ENCODE measurements around the gene DRG1.
"Not testable (repeated sequence)": the region's sequence is repeated elsewhere in the genome, so short reads cannot be mapped to it uniquely, and the experiment has no call there.

Gene DRG1, protein sequence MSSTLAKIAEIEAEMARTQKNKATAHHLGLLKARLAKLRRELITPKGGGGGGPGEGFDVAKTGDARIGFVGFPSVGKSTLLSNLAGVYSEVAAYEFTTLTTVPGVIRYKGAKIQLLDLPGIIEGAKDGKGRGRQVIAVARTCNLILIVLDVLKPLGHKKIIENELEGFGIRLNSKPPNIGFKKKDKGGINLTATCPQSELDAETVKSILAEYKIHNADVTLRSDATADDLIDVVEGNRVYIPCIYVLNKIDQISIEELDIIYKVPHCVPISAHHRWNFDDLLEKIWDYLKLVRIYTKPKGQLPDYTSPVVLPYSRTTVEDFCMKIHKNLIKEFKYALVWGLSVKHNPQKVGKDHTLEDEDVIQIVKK

DNA sequence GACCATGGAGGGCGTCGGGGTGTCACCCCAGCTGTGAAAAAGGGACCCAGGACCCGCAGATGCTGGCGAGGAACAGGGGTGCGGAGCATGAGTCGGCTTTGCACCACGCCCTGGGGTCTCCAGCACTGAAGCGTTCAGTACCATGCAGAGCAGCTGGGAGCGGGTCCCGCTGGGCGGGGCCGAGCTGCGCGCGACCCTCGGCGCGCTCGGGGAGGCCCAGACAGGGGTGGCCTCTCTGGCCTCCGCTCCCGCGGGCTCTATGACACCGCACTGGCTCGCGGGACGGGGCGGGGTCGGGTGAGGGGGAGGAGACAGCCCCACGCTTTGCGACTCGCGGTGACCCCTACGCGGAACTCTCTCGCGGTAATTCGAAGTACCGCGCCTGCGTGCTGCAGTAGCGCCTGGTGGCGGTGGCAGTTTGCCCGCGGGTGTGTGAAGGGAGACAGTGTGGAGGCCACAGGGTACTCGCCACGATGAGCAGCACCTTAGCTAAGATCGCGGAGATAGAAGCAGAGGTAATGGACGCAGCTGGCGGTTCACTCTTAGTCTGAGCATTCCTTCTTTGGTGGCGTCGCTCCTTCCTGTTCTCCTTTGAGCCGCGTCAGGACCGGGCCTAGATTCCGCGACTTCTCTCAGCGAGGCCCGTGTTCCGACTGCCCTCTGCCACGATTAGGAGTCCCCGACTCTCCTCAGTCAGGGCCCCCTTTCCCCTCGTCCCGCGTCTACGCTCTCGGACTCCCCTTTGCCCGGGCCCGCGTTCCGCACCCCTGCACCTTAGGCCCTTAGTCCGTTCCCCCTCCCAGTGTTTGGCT is at the start of gene DRG1:
TSS of gene DRG1 (plus strand) at position 394 of the 812 bp plus-strand sequence. CDS start at position 474, 80 bp downstream.
- peak; percentile 91 to 94 for DNase-seq (ENCODE audit: low read depth in 2 of 2)

DNA sequence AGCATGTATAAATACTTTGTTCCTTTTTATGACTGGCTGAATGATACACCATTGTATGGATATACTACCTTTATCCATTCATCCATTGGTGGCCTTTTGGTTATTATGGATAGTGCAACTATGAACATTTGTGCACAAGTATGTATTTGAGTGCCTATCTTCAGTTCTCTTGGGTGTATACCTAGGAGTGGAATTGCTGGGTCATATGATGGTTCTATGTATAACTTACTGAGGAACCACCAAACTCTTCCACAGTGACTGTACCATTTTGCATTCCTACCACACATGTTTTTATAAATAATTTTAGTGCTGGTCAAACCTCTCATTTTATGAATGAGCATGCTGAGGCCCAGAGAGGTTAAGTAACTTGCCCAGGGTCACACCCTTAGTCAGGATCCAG is 49.4 kb upstream of the DRG1 start:
- no peak for DNase-seq (ENCODE audit: low read depth in 2 of 2)

DNA sequence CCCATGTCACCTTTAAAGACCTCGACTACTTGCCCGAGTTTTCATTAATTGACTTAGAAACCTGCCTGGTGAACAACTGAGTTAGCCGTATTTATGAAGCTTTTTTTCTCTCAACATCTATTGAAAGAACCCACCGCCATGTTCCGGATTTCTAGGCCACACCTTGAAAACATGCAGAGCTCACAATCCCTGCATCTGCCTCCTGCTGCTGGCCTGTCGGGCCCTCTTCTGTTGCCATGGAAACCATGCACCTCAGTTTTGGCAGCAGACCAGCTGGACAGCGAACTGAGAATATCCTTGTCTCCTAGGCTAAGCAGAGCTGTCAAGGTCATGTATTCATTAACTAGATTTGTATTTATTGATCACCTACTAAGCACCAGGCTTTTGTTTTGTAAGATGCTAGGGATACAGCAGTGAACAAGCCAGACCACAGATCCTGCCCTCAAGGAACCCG is 49.0 kb upstream of the DRG1 start:
- DNase-seq (ENCODE audit: low read depth in 2 of 2), result no peak

DNA sequence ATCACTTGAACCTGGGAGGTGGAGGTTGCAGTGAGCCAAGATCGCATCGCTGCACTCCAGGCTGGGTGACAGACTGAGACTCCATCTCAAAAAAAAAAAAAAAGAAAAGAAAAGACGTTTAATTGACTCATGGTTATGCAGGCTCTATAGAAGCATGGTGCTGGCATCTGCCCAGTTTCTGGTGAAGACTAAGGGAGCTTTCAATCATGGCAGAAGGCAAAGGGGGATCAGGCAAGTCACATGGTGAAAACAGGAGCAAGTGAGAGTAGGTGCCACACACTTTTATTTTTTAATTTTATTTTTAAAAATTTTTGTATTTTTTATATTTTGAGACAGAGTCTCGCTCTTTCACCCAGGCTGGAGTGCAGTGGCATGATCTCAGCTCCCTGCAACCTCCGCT is 44.9 kb upstream of the DRG1 start:
- no peak for DNase-seq (ENCODE audit: low read depth in 2 of 2)

DNA sequence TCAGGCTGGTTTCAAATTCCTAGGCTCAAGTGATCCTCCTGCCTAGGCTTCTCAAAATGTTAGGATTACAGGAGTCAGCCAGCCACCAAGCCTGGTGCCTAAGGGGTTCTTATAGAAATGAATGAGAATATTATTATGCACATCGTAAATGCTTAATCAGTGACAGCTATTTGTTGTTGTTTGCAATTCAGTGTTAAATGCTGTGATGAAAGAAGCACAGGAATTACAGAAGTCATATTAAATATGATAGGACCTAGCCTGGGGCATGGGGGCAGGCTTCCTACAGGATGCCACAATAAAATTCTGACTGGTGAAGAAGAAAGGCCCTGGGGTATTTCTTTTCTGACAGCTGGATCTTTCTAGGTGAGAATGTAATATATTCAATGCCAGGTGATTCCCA is 39.4 kb upstream of the DRG1 start:
- DNase-seq (ENCODE audit: low read depth in 2 of 2), result no peak

DNA sequence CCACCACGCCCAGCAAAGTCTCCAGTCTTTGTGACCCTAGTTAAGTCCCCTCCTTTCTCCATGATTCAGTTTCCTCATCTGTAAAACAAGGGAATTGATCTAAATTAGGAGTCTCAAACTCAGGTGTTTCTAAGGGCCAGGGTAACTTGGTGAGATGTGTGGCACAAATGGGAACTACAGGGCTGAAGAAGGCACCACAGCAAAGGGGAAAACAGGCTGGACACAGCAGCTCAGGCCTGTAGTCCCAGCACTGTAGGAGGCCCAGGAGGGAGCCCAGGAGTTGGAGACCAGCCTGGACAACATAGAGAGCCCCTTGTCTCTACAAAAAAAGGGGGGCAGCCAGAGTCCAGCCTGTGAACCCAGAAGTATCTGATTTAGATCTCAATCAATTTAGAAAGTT is 37.7 kb upstream of the DRG1 start:
- DNase-seq (ENCODE audit: low read depth in 2 of 2), result no peak

DNA sequence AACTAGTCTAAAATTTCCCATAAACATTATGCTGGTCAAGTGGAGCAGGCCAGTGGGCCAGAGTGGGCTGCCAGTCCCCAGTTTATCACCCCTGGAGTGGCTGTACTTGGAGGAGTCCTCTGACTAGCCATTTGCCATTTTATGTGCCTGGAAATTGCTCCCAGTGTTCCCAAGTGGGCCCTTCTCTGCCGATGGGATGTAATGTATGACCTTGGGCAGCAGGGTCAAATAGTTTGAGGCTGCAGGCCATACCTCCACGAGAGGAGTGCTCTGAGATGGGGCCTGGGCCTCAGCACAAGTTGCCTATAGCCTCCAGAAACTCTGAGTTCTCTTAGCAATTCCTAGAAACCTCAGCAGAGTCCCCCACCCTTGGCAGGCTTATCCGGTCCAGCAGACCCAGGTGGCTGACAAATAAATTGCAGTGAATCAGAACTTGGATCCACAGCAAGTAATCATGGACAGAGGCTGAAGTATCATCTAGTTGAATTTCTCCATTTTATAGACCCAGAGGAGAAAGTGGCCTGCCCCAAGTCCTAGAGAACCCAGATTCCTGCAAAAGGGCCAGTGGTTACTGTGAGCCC is 35.4 kb upstream of the DRG1 start:
- no peak for DNase-seq (ENCODE audit: low read depth in 2 of 2)

DNA sequence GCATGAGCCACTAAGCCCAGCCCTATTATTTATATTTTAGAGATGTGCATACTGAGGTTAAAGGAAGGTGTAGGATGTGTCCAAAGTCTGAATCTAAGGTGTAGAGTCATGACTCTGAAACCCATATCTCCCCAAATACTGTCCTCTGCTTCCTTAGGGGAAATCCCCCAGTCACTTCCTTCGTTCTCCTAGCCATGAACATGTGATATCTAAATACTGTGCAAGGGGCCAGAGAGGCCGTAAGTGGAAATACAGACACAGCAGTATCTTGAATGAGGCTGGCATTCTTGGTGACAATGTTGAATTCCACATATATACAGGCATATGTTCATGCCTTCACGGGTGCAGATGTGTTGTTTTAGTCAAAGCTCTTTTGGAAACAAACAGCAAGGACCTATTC is 32.0 kb upstream of the DRG1 start:
- no peak for DNase-seq (ENCODE audit: low read depth in 2 of 2)

DNA sequence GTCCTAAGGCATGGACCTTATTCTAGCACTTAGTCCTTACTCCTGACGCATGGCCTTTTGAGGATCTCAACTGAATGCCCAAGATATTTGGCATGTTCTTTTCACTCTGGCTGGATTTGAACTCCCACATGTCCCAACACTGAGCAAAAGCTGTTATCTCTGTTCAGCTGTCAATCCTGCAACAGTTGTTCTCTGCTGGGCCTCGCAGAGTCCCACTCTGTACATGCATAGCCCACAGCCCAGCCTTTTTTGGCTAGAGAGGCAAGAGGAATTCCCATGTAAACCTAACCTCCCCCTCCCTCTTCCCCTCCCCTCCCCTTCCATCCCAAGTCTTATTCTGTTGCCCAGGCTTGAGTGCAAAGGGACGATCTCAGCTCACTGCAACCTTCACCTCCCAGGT is 21.8 kb upstream of the DRG1 start:
- DNase-seq (ENCODE audit: low read depth in 2 of 2), result no peak

DNA sequence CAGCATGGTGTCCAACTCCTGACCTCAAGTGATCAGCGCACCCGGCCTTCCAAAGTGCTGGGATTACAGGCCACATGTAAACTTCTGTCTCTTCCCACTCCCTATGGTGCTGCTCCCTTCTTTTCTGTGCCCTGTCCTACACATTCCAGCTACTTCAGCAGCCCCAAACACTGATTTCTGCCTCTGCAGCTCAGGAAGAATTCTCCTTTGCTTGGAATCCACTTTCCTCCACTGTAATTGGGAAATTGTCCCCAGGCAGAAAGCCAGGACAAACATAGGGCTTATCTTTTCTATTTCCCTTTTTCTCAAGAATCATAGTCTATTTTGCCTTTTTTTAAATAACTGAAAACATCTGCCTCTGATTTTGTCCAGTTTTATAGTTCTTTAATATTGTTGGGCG is 21.3 kb upstream of the DRG1 start:
- no peak for DNase-seq (ENCODE audit: low read depth in 2 of 2)

DNA sequence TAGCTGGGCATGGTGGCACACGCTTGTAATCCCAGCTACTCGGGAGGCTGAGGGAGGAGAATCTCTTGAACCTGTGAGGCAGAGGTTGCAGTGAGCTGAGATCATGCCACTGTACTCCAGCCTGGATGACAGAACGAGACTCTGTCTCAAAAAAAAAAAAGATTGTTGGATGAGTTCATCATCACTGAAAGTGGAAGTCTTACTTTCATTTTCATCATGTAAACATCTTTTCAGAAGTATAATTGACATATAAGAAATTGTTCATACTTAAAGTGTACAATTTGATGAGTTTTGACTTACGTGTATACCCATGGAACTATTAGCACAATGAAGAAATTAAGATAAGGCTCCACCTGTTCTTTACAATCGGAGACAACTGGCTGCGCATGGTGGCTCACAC is 20.8 kb upstream of the DRG1 start:
- DNase-seq (ENCODE audit: low read depth in 2 of 2), result not testable (repeated sequence)

DNA sequence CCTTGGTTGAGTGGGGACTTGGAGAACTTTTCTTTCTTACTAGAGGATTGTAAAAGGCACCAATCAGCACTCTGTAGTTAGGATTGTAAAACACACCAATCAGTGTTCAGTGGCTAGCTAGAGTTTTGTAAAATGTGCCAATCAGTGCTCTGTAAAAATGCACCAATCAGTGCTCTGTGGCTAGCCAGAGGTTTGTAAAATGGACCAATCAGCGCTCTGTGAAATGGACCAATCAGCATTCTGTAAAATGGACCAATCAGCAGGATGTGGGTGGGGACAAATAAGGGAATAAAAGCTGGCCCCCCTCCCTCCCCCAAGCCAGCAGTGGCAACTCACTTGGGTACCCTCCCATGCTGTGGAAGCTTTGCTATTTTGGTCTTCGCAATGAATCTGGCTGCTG is 5.5 kb upstream of the DRG1 start:
- DNase-seq (ENCODE audit: low read depth in 2 of 2), result no peak

DNA sequence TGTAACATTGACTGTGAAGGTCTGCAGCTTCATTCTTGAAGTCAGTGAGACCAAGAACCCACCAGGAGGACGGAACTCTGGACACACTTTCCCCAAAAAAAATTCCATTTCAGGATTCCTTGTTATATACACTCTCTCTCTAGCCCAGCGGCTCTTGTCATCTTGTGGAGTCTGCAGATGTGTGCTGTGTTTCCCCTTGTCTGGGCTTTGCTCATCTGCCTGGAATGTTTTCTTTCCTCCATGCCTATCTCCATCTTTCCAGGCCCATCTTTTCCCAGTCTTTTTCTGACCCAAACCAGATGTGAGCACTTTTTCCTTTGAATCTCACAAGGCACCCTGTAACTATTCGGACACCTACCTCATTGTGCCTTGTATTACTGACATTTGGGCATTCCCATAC is 5.1 kb upstream of the DRG1 start:
- DNase-seq (ENCODE audit: low read depth in 2 of 2), result no peak

DNA sequence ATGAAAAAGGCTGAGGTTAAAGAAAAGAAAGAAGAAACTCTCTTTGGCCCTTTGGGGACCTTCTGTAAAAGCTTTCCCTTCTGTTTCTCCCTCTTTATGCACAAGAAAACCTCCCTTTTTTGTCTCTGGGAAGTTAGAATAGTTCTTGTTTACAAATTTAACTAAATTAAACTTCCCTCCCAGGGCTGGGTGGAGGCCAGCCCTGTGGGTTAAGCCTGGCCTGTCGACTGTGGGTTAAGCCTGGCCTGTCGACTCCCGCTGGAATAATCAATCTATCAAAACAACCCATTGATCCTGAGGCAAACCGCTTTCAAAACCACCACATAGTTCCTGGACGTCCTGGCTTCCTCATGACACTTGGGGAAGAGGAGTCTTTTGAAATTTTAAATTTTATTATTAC is 1.2 kb upstream of the DRG1 start:
- no peak for DNase-seq (ENCODE audit: low read depth in 2 of 2)

DNA sequence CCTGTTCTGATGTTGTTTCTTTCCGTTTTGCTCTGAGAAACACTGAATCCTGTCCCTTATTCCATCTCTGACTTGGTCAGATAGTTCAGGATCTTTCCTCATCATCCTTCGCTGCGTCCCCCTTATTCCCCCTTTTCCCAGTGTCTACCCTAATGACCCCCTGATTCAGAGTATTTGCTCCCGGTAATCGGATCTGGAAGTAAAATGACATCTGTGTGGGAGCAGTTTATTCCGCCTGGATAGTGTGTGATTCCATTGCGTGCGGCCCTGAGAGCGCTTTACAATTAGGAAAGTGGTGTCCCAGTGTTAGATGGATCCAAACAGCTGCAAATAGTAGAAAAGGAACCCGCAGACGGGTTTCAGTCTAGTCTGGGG is 606 bp downstream of the DRG1 start:
- no peak for DNase-seq (ENCODE audit: low read depth in 2 of 2)

DNA sequence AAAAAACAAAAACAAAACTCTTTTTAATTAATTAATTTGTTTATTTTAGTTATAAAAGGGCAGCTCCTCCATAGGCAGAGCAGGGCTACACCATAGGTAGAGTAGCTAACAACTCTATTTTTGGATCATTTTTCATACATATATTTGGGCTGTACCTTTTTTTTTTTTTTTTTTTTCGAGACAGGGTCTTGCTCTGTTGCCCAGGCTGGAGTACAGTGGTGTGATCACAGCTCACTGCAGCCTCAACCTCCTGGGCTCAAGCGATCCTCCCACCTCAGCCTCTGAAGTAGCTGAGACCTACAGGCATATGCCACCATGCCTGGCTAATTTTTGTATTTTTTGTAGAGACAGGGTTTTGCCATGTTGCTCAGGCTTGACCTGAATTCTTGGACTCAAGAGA is 2.9 kb downstream of the DRG1 start:
- not testable (repeated sequence) for DNase-seq (ENCODE audit: low read depth in 2 of 2)

DNA sequence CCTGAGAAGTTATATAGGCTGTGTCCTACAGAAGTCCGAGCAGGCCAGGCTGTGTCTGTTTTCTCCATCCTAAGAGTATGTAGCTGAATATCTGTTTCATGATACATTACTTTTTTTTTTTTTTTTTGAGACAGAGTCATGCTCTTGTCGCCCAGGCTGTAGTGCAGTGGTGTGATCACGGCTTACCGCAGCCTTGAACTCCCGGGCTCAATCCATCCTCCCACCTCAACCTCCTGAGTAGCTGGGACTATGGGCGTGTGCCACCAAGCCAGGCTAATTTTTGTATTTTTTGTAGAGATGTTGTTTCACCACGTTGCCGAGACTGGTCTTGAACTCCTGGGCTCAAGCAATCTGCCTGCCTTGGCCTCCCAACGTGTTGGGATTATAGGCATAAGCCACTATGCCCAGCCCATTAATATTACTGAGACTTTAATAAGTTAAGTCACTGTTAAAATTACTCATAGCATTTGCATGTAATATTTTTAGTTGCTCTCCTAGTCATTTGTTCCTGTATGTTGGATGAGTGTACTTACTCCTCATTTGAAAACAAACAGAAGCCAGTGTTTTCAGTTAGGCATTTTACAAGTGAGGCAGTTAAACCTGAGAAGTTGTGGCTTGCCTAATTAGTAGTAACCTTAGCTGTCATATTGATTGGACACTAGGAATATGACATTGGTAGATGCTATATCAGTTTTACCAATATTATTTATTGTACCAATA is 26.1 kb downstream of the DRG1 start:
- DNase-seq (ENCODE audit: low read depth in 2 of 2), result no peak

DNA sequence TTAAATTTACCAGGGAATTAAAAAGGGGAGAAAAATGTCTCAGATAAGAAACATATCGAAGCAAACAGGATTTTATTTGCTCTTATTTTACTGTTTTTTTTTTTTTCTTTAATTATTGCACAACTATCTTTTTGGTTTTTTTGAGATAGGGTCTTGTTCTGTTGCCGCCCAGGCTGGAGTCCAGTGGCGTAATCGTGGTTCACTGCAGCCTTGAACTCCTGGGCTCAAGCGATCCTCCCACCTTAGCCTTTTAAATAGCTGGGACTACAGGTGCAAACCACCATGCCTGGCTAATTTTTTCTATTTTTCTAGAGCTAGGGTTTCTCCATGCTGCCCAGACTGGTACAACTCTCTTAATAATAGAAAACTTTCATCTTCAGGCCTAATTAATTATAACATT is 32.5 kb downstream of the DRG1 start:
- no peak for DNase-seq (ENCODE audit: low read depth in 2 of 2)

DNA sequence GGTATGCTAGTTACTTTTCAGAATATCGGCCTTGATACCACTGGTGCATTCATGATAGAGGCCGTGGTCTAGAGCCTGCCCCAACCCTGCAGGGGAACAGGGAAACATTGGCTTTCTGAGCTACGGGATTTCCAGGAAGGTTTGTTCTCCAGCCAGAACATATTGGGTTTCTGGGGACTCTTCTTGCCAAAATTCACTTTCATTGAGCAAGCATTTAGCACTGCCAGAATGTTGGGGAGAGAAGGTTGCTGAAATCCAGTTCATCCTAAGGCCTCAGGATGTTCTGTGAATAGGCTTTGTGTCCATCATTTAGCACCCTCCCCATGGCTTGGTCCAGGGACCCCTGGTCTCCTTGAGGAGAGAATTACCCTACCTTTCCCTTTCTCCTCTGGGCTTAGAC is 36.7 kb downstream of the DRG1 start:
- DNase-seq (ENCODE audit: low read depth in 2 of 2), result no peak

DNA sequence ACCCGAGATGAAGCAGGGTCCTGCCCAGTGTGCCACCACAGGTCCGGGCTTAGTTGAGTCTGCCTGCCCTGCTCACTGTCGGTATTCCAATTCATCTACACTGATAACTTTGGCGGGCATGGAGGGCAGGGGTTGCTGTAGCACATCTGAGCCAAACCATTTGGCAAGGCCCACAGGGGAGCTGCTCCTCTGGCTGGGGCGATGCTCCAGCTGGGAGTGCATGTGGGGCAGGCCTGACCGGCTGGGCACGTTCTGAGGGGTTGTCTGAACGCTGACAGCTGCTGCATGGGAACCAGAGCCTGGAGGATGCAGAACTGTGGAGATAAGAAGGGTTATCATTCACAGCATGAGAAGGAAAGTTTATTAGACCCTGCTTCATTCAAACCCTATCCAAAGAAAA is 40.4 kb downstream of the DRG1 start:
- no peak for DNase-seq (ENCODE audit: low read depth in 2 of 2)

DNA sequence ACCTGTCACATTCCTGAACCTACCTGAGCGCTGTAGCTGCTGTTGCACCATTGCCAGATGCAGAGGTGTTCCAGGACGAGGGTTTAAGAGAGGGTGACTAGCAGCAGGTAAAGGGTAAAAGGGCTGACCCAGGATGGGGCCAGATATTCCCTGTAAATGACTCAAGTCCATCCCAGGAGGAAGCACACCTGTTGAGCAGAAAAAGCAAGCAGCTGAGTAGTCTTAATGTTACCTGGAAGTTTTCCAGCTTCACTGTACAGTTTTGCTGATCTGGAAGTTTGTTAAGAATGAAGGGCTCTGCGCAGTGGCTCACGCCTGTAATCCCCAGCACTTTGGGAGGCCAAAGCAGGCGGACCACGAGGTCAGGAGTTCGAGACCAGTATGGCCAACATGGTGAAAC is 41.3 kb downstream of the DRG1 start:
- DNase-seq (ENCODE audit: low read depth in 2 of 2), result no peak

DNA sequence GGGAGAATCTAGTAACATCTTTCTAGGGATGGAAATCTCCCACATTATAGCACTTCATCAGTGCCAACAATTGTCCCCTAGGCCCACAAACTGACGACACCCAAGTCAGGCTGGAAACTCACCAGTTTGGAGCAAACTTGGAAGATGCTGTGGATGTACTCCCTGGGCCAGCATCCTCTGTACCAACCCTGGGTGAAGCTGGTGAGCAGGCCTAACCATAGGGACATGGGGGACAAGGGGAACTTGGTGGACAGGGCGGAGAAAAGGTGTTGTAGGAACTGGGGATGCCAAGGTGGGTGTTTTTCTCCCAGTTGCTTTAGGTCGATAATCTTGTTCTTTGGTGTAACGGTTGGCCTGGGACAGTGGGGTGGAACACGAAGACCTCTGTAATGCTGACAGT is 42.2 kb downstream of the DRG1 start:
- DNase-seq (ENCODE audit: low read depth in 2 of 2), result no peak
